PC-9 (cell line): ENCODE results near the gene SLC25A46.

ENCODE experiments used
- EZH2 ChIP-seq: fragments of 200-600 bp; sonication (generic); IDR thresholded peaks from 2 replicates; pipeline ENCODE4 v1.8.0; 2017; ENCODE audit warnings: antibody characterized with exemption, low read depth
- TF ChIP-seq, protein P1 (sequence below): fragments of 200-600 bp; sonication (generic); conservative IDR thresholded peaks from 2 replicates; pipeline ENCODE4 v1.6.1; 2017; ENCODE audit warnings: mixed run types, antibody characterized with exemption, mild to moderate bottlenecking, moderate library complexity

DNA sequence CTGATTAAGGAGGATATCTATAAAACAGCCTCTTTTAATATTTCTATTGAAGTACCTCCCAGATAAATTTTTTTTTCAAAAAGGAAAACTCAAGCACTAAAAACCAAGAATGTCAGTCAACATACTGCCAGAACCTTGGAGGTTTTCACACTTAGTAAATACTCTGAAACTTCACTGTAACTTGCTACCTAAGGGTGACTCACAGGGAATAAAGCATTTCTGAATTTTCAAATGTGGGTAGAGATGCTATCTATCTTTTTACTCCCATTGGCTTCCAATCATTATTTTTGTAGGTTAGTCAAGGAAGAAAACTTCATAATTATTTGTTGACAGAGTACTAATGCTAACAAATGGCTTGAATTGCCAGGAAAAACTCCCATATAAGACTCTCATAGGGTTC, 46.1 kb downstream of the SLC25A46 start:
- TF ChIP-seq, protein P1, sequence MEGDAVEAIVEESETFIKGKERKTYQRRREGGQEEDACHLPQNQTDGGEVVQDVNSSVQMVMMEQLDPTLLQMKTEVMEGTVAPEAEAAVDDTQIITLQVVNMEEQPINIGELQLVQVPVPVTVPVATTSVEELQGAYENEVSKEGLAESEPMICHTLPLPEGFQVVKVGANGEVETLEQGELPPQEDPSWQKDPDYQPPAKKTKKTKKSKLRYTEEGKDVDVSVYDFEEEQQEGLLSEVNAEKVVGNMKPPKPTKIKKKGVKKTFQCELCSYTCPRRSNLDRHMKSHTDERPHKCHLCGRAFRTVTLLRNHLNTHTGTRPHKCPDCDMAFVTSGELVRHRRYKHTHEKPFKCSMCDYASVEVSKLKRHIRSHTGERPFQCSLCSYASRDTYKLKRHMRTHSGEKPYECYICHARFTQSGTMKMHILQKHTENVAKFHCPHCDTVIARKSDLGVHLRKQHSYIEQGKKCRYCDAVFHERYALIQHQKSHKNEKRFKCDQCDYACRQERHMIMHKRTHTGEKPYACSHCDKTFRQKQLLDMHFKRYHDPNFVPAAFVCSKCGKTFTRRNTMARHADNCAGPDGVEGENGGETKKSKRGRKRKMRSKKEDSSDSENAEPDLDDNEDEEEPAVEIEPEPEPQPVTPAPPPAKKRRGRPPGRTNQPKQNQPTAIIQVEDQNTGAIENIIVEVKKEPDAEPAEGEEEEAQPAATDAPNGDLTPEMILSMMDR = no peak
- no peak for TF ChIP-seq EZH2
